Large intestine (tissue), 3 donors: Measurements from ENCODE around the gene ATP4B. TPM values are rescaled to one million over a fixed set of nuclear protein-coding genes. Genes with fewer than 3 reads are reported as not detected.

Source experiments
- DNase-seq, 2 donors: peaks; one replicate each; pipeline versions ENCODE4 v3.0.0 to v3.0.0-alpha.2; 2013
- H3K27ac ChIP-seq: one replicate; pipeline ENCODE4 v1.5.1; 2013; ENCODE audit warnings: low read length
- H3K27me3 ChIP-seq: 2 replicates; pipeline ENCODE4 v1.6.1; 2013; ENCODE audit warnings: low read length; ENCODE audit not compliant: control insufficient read depth, insufficient read depth
- H3K36me3 ChIP-seq: 2 replicates; pipeline ENCODE4 v1.6.1; 2013; ENCODE audit warnings: low read length; ENCODE audit not compliant: control insufficient read depth, insufficient read depth
- H3K4me1 ChIP-seq: one replicate; pipeline ENCODE4 v1.6.1; 2013; ENCODE audit warnings: low read length; ENCODE audit not compliant: control insufficient read depth, insufficient read depth
- H3K4me3 ChIP-seq: one replicate; pipeline ENCODE4 v1.5.1; 2013; ENCODE audit warnings: low read length
- H3K9me3 ChIP-seq: one replicate; pipeline ENCODE4 v1.6.1; 2013; ENCODE audit warnings: mild to moderate bottlenecking, low read depth, low read length, moderate library complexity; ENCODE audit not compliant: control insufficient read depth
- WGBS: methylation state at CpG from one replicate; pipeline ENCODE4 v1.1.5; 2013; ENCODE audit warnings: low lambda C conversion rate; ENCODE audit not compliant: insufficient coverage; 5-methylcytosine and 5-hydroxymethylcytosine counted together
- polyA plus RNA-seq: library from polyadenylated mRNA; unstranded; fragments of 120-200 nt; gene quantifications from one replicate; pipeline ENCODE4 v1.2.1, GENCODE V29; 2013

The ATP4B gene
- polyA plus RNA-seq, 1 donor: 0.04 TPM

GRCh38 chr13:113617961-113618360 is 40.0 kb downstream of the ATP4B start:
- Histone ChIP-seq H3K9me3 (peaks cover under 1% of the 10 kb centered on the region), H3K4me3 (no peak overlapping the region), H3K27me3 (no peaks in the 10 kb centered on the region), H3K36me3 (peaks cover 28% of the 10 kb centered on the region), H3K27ac (no peak overlapping the region), H3K4me1 (peaks cover 6% of the 10 kb centered on the region)
- DNase-seq: no peak
- 100% methylated on average over 1 of the region's 5 CpGs for WGBS

- Histone ChIP-seq H3K36me3 (peaks cover 24% of the 10 kb centered on the region), H3K4me3 (no peak overlapping the region), H3K27ac (no peak overlapping the region), H3K9me3 (no peaks in the 10 kb centered on the region), H3K27me3 (no peaks in the 10 kb centered on the region), H3K4me1 (peaks cover 6% of the 10 kb centered on the region)
- no CpG with 5 or more reads among the region's 18 CpGs for WGBS
- DNase-seq: peak in 1 of 2 donors; percentile 39
Measured at GRCh38 chr13:113616991-113617749, 40.8 kb downstream of the ATP4B start.

GRCh38 chr13:113616281-113616906 is 41.6 kb downstream of the ATP4B start:
- Histone ChIP-seq H3K27ac (no peak overlapping the region), H3K9me3 (no peaks in the 10 kb centered on the region), H3K4me3 (no peak overlapping the region), H3K4me1 (peaks cover 6% of the 10 kb centered on the region), H3K27me3 (no peaks in the 10 kb centered on the region), H3K36me3 (peaks cover 32% of the 10 kb centered on the region)
- WGBS: no CpG with 5 or more reads among the region's 20 CpGs
- peak; percentile 25 to 59 for DNase-seq

GRCh38 chr13:113613789-113614379 is 44.1 kb downstream of the ATP4B start:
- Histone ChIP-seq H3K4me1 (peaks cover 6% of the 10 kb centered on the region), H3K9me3 (no peaks in the 10 kb centered on the region), H3K27me3 (no peaks in the 10 kb centered on the region), H3K27ac (no peak overlapping the region), H3K36me3 (peaks cover 42% of the 10 kb centered on the region), H3K4me3 (no peak overlapping the region)
- DNase-seq: no peak
- no CpG with 5 or more reads among the region's 16 CpGs for WGBS

GRCh38 chr13:113612607-113613006 is 45.4 kb downstream of the ATP4B start:
- no peak for DNase-seq
- Histone ChIP-seq H3K36me3 (peaks cover 48% of the 10 kb centered on the region), H3K27me3 (no peaks in the 10 kb centered on the region), H3K4me1 (peaks cover 6% of the 10 kb centered on the region), H3K9me3 (no peaks in the 10 kb centered on the region), H3K27ac (no peak overlapping the region), H3K4me3 (no peak overlapping the region)
- no CpG with 5 or more reads among the region's 10 CpGs for WGBS

- H3K27me3 ChIP-seq: no peaks in the 10 kb centered on the region
- no peak overlapping the region for H3K27ac ChIP-seq
- peaks cover 50% of the 10 kb centered on the region for H3K36me3 ChIP-seq
- no peak overlapping the region for H3K4me3 ChIP-seq
- H3K9me3 ChIP-seq: no peaks in the 10 kb centered on the region
- peaks cover 6% of the 10 kb centered on the region for H3K4me1 ChIP-seq
- WGBS: no CpG with 5 or more reads among the region's 5 CpGs
- no peak for DNase-seq
Measured at GRCh38 chr13:113611996-113612395, 46.0 kb downstream of the ATP4B start.

GRCh38 chr13:113610266-113610665 is 47.7 kb downstream of the ATP4B start:
- H3K36me3 ChIP-seq: peaks cover 60% of the 10 kb centered on the region
- no peaks in the 10 kb centered on the region for H3K9me3 ChIP-seq
- H3K4me3 ChIP-seq: no peak overlapping the region
- DNase-seq: no peak
- no peaks in the 10 kb centered on the region for H3K27me3 ChIP-seq
- H3K4me1 ChIP-seq: no peaks in the 10 kb centered on the region
- H3K27ac ChIP-seq: no peak overlapping the region
- no CpG with 5 or more reads among the region's 19 CpGs for WGBS

GRCh38 chr13:113609616-113610015 is 48.4 kb downstream of the ATP4B start:
- H3K36me3 ChIP-seq: peaks cover 53% of the 10 kb centered on the region
- no peak overlapping the region for H3K4me3 ChIP-seq
- no peak overlapping the region for H3K27ac ChIP-seq
- WGBS: no CpG with 5 or more reads among the region's 13 CpGs
- H3K4me1 ChIP-seq: no peaks in the 10 kb centered on the region
- no peak for DNase-seq
- no peaks in the 10 kb centered on the region for H3K9me3 ChIP-seq
- no peaks in the 10 kb centered on the region for H3K27me3 ChIP-seq

GRCh38 chr13:113608967-113609533 is 48.9 kb downstream of the ATP4B start:
- no CpG with 5 or more reads among the region's 22 CpGs for WGBS
- Histone ChIP-seq H3K36me3 (peaks cover 50% of the 10 kb centered on the region), H3K27ac (no peak overlapping the region), H3K27me3 (no peaks in the 10 kb centered on the region), H3K4me3 (no peak overlapping the region), H3K9me3 (no peaks in the 10 kb centered on the region), H3K4me1 (no peaks in the 10 kb centered on the region)
- no peak for DNase-seq

- Histone ChIP-seq H3K4me1 (no peaks in the 10 kb centered on the region), H3K36me3 (peaks cover 45% of the 10 kb centered on the region), H3K27ac (no peak overlapping the region), H3K27me3 (no peaks in the 10 kb centered on the region), H3K4me3 (no peak overlapping the region), H3K9me3 (peaks cover 2% of the 10 kb centered on the region)
- no peak for DNase-seq
- 92% methylated on average over 2 of the region's 25 CpGs for WGBS
Measured at GRCh38 chr13:113607889-113608635, 49.9 kb downstream of the ATP4B start.
